H9 (cell line): ENCODE results near the gene PHF12. TPM values are rescaled to one million over a fixed set of nuclear protein-coding genes. Genes with fewer than 3 reads are reported as not detected.

Experiments
- DNase-seq: peaks from one replicate; pipeline ENCODE4 v3.0.0-alpha.2; 2017
- H2AFZ ChIP-seq: one replicate; pipeline ENCODE4 v1.6.1; 2013; ENCODE audit warnings: mild to moderate bottlenecking, low read length, control low read depth, moderate library complexity
- H2AK5ac ChIP-seq: 2 replicates; pipeline ENCODE4 v1.6.1; 2013; ENCODE audit warnings: low read length, control low read depth, mixed read lengths; ENCODE audit not compliant: insufficient read length
- H2BK120ac ChIP-seq: one replicate; pipeline ENCODE4 v1.6.1; 2013; ENCODE audit warnings: low read depth, mild to moderate bottlenecking, low read length, control low read depth, inconsistent platforms; ENCODE audit not compliant: poor library complexity, severe bottlenecking
- H2BK12ac ChIP-seq: 2 replicates; pipeline ENCODE4 v1.6.1; 2013; ENCODE audit warnings: low read length, control low read depth, mixed read lengths, low read depth; ENCODE audit not compliant: insufficient read length
- H2BK15ac ChIP-seq: 2 replicates; pipeline ENCODE4 v1.6.1; 2013; ENCODE audit warnings: low read depth, low read length, control low read depth
- H2BK20ac ChIP-seq: one replicate; pipeline ENCODE4 v1.6.1; 2013; ENCODE audit warnings: low read depth, mild to moderate bottlenecking, low read length, control low read depth, inconsistent platforms; ENCODE audit not compliant: poor library complexity, severe bottlenecking
- H2BK5ac ChIP-seq: 2 replicates; pipeline ENCODE4 v1.6.1; 2013; ENCODE audit warnings: low read length, control low read depth, mixed read lengths; ENCODE audit not compliant: insufficient read length
- H3K14ac ChIP-seq: 2 replicates; pipeline ENCODE4 v1.6.1; 2013; ENCODE audit warnings: low read length, control low read depth; ENCODE audit not compliant: insufficient read depth
- H3K18ac ChIP-seq: 2 replicates; pipeline ENCODE4 v1.6.1; 2013; ENCODE audit warnings: low read depth, mild to moderate bottlenecking, mixed read lengths, low read length, control low read depth; ENCODE audit not compliant: insufficient read length
- H3K23ac ChIP-seq: 2 replicates; pipeline ENCODE4 v1.6.1; 2013; ENCODE audit warnings: low read length, control low read depth, mixed read lengths, low read depth; ENCODE audit not compliant: insufficient read length
- H3K23me2 ChIP-seq: 2 replicates; pipeline ENCODE4 v1.6.1; 2013; ENCODE audit warnings: low read depth, mild to moderate bottlenecking, mixed read lengths, low read length, control low read depth; ENCODE audit not compliant: insufficient read length, poor library complexity, severe bottlenecking
- H3K27ac ChIP-seq: 2 replicates; pipeline ENCODE4 v1.5.1; 2013; ENCODE audit warnings: low read length, control low read depth, mixed read lengths, low read depth; ENCODE audit not compliant: insufficient read length
- H3K27me3 ChIP-seq: 2 replicates; pipeline ENCODE4 v1.6.1; 2013; ENCODE audit warnings: low read length, control low read depth, inconsistent platforms; ENCODE audit not compliant: insufficient read depth
- H3K4ac ChIP-seq: 2 replicates; pipeline ENCODE4 v1.6.1; 2013; ENCODE audit warnings: low read depth, mild to moderate bottlenecking, control low read depth, inconsistent platforms, low read length, moderate library complexity
- H3K4me1 ChIP-seq: 2 replicates; pipeline ENCODE4 v1.6.1; 2013; ENCODE audit warnings: low read length, control low read depth, inconsistent platforms; ENCODE audit not compliant: insufficient read depth
- H3K4me2 ChIP-seq: 2 replicates; pipeline ENCODE4 v1.6.1; 2013; ENCODE audit warnings: low read length, control low read depth, mixed read lengths; ENCODE audit not compliant: insufficient read length, insufficient read depth
- H3K56ac ChIP-seq: 2 replicates; pipeline ENCODE4 v1.6.1; 2013; ENCODE audit warnings: low read depth, mild to moderate bottlenecking, mixed read lengths, low read length, control low read depth; ENCODE audit not compliant: insufficient read length
- H3K79me1 ChIP-seq: 2 replicates; pipeline ENCODE4 v1.6.1; 2013; ENCODE audit warnings: low read depth, mild to moderate bottlenecking, moderate library complexity, low read length, control low read depth, inconsistent platforms; ENCODE audit not compliant: insufficient read depth, poor library complexity, severe bottlenecking
- H3K79me2 ChIP-seq: 2 replicates; pipeline ENCODE4 v1.6.1; 2013; ENCODE audit warnings: low read length, control low read depth, inconsistent platforms; ENCODE audit not compliant: insufficient read depth
- H3K9ac ChIP-seq: 2 replicates; pipeline ENCODE4 v1.6.1; 2013; ENCODE audit warnings: low read length, control low read depth, mixed read lengths; ENCODE audit not compliant: insufficient read length; ENCODE audit errors: extremely low read depth
- H3K9me3 ChIP-seq: one replicate; pipeline ENCODE4 v1.6.1; 2013; ENCODE audit warnings: low read depth, low read length, inconsistent platforms; ENCODE audit not compliant: control insufficient read depth
- H3T11ph ChIP-seq: one replicate; pipeline ENCODE4 v1.6.1; 2013; ENCODE audit warnings: mild to moderate bottlenecking, low read length, control low read depth, inconsistent platforms
- H4K20me1 ChIP-seq: one replicate; pipeline ENCODE4 v1.6.1; 2013; ENCODE audit not compliant: control insufficient read depth, insufficient read length, insufficient read depth
- H4K5ac ChIP-seq: 2 replicates; pipeline ENCODE4 v1.6.1; 2013; ENCODE audit warnings: low read depth, mild to moderate bottlenecking, mixed read lengths, low read length, control low read depth; ENCODE audit not compliant: insufficient read length
- H4K8ac ChIP-seq: replicated peaks from 2 replicates; pipeline ENCODE4 v1.6.1; 2013; ENCODE audit warnings: low read length, control low read depth, mixed read lengths, low read depth; ENCODE audit not compliant: insufficient read length
- H4K91ac ChIP-seq: 2 replicates; pipeline ENCODE4 v1.6.1; 2013; ENCODE audit warnings: low read depth, mild to moderate bottlenecking, moderate library complexity, mixed read lengths, low read length, control low read depth; ENCODE audit not compliant: insufficient read length
- H3K27ac Mint-ChIP-seq, 3 experiments: 2 replicates in 2 of 3; 3 replicates in 1 of 3; pipeline ENCODE4 v1.8.0; 2020 to 2021; ENCODE audit warnings: mixed read lengths in 3 of 3, mild to moderate bottlenecking in 1 of 3, moderate library complexity in 1 of 3
- H3K27me3 Mint-ChIP-seq: 2 replicates; pipeline ENCODE4 v1.8.0; 2021; ENCODE audit warnings: low read depth, mild to moderate bottlenecking, moderate library complexity, mixed read lengths
- H3K36me3 Mint-ChIP-seq, 3 experiments: 2 replicates in 2 of 3; 3 replicates in 1 of 3; pipeline ENCODE4 v1.8.0; 2020 to 2021; ENCODE audit warnings: low read depth in 3 of 3, mixed read lengths in 3 of 3; ENCODE audit not compliant: insufficient read depth in 1 of 3
- H3K4me1 Mint-ChIP-seq, 2 experiments: 2 replicates each; pipeline ENCODE4 v1.8.0; 2020; ENCODE audit warnings: mixed read lengths in 2 of 2
- H3K4me3 Mint-ChIP-seq, 2 experiments: 2 replicates in 1 of 2; 3 replicates in 1 of 2; pipeline ENCODE4 v1.8.0; 2020 to 2021; ENCODE audit warnings: mild to moderate bottlenecking in 2 of 2, mixed read lengths in 2 of 2, moderate library complexity in 1 of 2
- H3K9me3 Mint-ChIP-seq, 2 experiments: 2 replicates in 1 of 2; 3 replicates in 1 of 2; pipeline ENCODE4 v1.8.0; 2020; ENCODE audit warnings: mild to moderate bottlenecking in 2 of 2, mixed read lengths in 2 of 2, moderate library complexity in 1 of 2
- WGBS: extraction: QIAGEN DNeasy Blood & Tissue Kit; methylation state at CpG from one replicate; pipeline ENCODE4 v1.1.7; 2013; ENCODE audit warnings: missing lambda C conversion rate, low lambda C conversion rate, mixed read lengths; ENCODE audit not compliant: insufficient read length; ENCODE audit errors: extremely low coverage; 5-methylcytosine and 5-hydroxymethylcytosine counted together
- total RNA-seq: library from RNA; stranded (reverse); gene quantifications from 2 replicates; pipeline ENCODE4 v1.2.1, GENCODE V29; 2021
- TF ChIP-seq, protein P1 (sequence below): fragments of 200-600 bp; sonication (generic); conservative IDR thresholded peaks from 3 replicates; pipeline ENCODE4 v1.8.0; 2021; ENCODE audit warnings: antibody characterized with exemption, mild to moderate bottlenecking

The PHF12 gene
- total RNA-seq, 1 experiment from 2014 or later: 62.1 TPM

DNA sequence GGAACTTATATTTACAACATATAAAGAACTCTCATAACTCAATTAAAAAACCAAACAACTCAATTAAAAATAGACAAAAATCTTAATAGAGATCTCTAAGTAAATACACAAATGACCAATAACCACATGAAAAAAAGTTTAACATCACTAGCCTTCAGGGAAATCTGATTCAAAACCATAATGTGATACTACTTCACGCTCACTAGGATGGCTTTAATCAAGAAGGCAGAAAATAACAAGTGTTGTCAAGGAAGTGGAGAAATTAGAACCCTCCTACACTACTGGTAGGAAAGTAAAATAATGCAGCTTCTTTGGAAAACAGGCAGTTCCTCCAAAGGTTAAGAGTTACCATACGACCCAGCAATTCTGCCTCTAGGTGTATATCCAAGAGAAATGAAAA lies 8.4 kb downstream of the PHF12 start:
- Mint-ChIP-seq H3K36me3 (peaks cover 14 to 60% (median 59%) of the 10 kb centered on the region in 3 experiments; a peak in 6 of 7 replicates), H3K4me3 (no peak overlapping the region), H3K9me3 (no peaks in the 10 kb centered on the region), H3K27me3 (no peaks in the 10 kb centered on the region), H3K4me1 (peaks cover 36 to 38% of the 10 kb centered on the region in 2 experiments), H3K27ac (no peak overlapping the region)
- Histone ChIP-seq H4K91ac (no peak overlapping the region), H2BK120ac (no peak overlapping the region), H2BK15ac (no peak overlapping the region), H4K20me1 (no peaks in the 10 kb centered on the region), H3K27me3 (no peaks in the 10 kb centered on the region), H3K18ac (no peak overlapping the region), H3K56ac (no peak overlapping the region), H4K8ac (no peak overlapping the region), H3K9me3 (no peaks in the 10 kb centered on the region), H3K27ac (no peak overlapping the region), H3K23me2 (no peaks in the 10 kb centered on the region), H3K4me1 (no peaks in the 10 kb centered on the region), H2BK12ac (no peak overlapping the region), H3K14ac (no peak overlapping the region), H3K79me1 (peaks cover 11% of the 10 kb centered on the region), H3K4me2 (no peak overlapping the region), H3K4ac (no peak overlapping the region), H3K9ac (no peak overlapping the region), H3K79me2 (peaks cover 62% of the 10 kb centered on the region; the same call in 1 of the 2 replicates), H3K23ac (no peak overlapping the region), H3T11ph (no peak overlapping the region), H2BK20ac (no peak overlapping the region), H2BK5ac (no peak overlapping the region), H2AK5ac (no peak overlapping the region), H4K5ac (no peak overlapping the region), H2AFZ (no peak overlapping the region)
- no peak for DNase-seq
- TF ChIP-seq, protein P1, sequence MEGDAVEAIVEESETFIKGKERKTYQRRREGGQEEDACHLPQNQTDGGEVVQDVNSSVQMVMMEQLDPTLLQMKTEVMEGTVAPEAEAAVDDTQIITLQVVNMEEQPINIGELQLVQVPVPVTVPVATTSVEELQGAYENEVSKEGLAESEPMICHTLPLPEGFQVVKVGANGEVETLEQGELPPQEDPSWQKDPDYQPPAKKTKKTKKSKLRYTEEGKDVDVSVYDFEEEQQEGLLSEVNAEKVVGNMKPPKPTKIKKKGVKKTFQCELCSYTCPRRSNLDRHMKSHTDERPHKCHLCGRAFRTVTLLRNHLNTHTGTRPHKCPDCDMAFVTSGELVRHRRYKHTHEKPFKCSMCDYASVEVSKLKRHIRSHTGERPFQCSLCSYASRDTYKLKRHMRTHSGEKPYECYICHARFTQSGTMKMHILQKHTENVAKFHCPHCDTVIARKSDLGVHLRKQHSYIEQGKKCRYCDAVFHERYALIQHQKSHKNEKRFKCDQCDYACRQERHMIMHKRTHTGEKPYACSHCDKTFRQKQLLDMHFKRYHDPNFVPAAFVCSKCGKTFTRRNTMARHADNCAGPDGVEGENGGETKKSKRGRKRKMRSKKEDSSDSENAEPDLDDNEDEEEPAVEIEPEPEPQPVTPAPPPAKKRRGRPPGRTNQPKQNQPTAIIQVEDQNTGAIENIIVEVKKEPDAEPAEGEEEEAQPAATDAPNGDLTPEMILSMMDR: no peak
- no CpG with 5 or more reads among the region's 2 CpGs for WGBS
